Common myeloid progenitor, CD34-positive (primary cell): ENCODE measurements around the gene ZBTB21.

Experiments
- CTCF ChIA-PET: fragments of 350-600 bp; sonication (Branson Sonifier 250); formaldehyde crosslinking; loops from one replicate; lab custom pipeline; 2021; ENCODE audit warnings: antibody characterized with exemption; lab: Charles Lee
- POLR2A ChIA-PET: fragments of 350-600 bp; sonication (Branson Sonifier 250); formaldehyde crosslinking; loops from one replicate; lab custom pipeline; 2021; ENCODE audit warnings: antibody characterized with exemption; lab: Charles Lee
- DNase-seq, 3 donors: peaks; one replicate each; pipeline versions ENCODE4 v3.0.0 to v3.0.0-alpha.2; 2013
- H3K27ac ChIP-seq, 2 experiments: 1 replicate in 1 of 2; 2 replicates in 1 of 2; pipeline ENCODE4 v1.7.0; 2013; ENCODE audit warnings: inconsistent platforms in 2 of 2, low read length in 2 of 2, mild to moderate bottlenecking in 2 of 2, low read depth in 1 of 2, moderate library complexity in 1 of 2; ENCODE audit not compliant: severe bottlenecking in 2 of 2, insufficient read depth in 1 of 2, poor library complexity in 1 of 2
- H3K27me3 ChIP-seq, 5 experiments: replicated peaks in 2 of 5; 1 replicate in 3 of 5; 2 replicates in 2 of 5; pipeline versions ENCODE4 v1.6.1 to v1.7.0; 2013; ENCODE audit warnings: low read length in 4 of 5, mild to moderate bottlenecking in 2 of 5, moderate library complexity in 2 of 5, inconsistent platforms in 1 of 5; ENCODE audit not compliant: insufficient read depth in 5 of 5, control insufficient read depth in 4 of 5
- H3K36me3 ChIP-seq, 4 experiments: 1 replicate in 2 of 4; 2 replicates in 2 of 4; pipeline versions ENCODE4 v1.6.1 to v1.7.0; 2013; ENCODE audit warnings: low read length in 3 of 4, control low read depth in 1 of 4, mild to moderate bottlenecking in 1 of 4; ENCODE audit not compliant: control insufficient read depth in 4 of 4, insufficient read depth in 4 of 4
- H3K4me1 ChIP-seq, 4 experiments: 1 replicate in 3 of 4; 2 replicates in 1 of 4; pipeline versions ENCODE4 v1.6.1 to v1.7.1; 2013; ENCODE audit warnings: low read length in 3 of 4, mild to moderate bottlenecking in 3 of 4, control low read depth in 1 of 4, inconsistent platforms in 1 of 4, moderate library complexity in 1 of 4; ENCODE audit not compliant: control insufficient read depth in 4 of 4, insufficient read depth in 4 of 4; ENCODE audit errors: control extremely low read depth in 1 of 4
- H3K4me3 ChIP-seq, 7 experiments: 1 replicate in 4 of 7; 2 replicates in 3 of 7; pipeline versions ENCODE4 v1.5.1 to v1.7.0; 2013; ENCODE audit warnings: mild to moderate bottlenecking in 7 of 7, low read length in 6 of 7, moderate library complexity in 6 of 7, inconsistent platforms in 2 of 7, low read depth in 2 of 7, control low read depth in 1 of 7; ENCODE audit not compliant: insufficient read depth in 4 of 7, control insufficient read depth in 1 of 7; ENCODE audit errors: extremely low read depth in 1 of 7
- H3K9me3 ChIP-seq, 5 experiments: 1 replicate in 4 of 5; 2 replicates in 1 of 5; pipeline versions ENCODE4 v1.6.1 to v1.7.1; 2013; ENCODE audit warnings: low read length in 4 of 5, mild to moderate bottlenecking in 2 of 5, inconsistent platforms in 1 of 5, low read depth in 1 of 5, moderate library complexity in 1 of 5; ENCODE audit not compliant: control insufficient read depth in 4 of 5, insufficient read depth in 2 of 5; ENCODE audit errors: control extremely low read depth in 1 of 5
- WGBS: methylation state at CpG from one replicate; pipeline ENCODE4 v1.1.5; 2013; ENCODE audit not compliant: insufficient coverage; 5-methylcytosine and 5-hydroxymethylcytosine counted together

ZBTB21 gene

DNA sequence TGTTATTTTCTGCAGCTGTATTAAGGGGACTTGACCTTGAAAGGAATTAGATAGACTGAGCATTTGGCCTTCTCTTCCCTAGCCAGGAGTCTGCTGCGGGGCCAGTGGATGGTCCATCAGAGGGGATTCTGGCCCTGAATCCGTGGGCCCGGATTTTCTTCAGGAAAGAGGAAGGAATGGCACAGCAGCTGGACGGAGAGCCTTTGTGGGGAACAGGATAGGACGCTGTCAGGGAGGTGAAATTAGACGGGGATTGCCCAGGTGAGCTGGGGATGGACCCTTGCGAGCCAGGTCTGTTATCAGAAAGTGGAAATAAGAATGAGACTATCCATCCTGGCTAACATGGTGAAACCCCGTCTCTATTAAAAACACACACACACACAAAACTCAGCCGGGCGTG lies 54.6 kb downstream of the ZBTB21 start:
- no peak for DNase-seq
- H3K27me3 ChIP-seq: no peaks in the 10 kb centered on the region
- no peaks in the 10 kb centered on the region for H3K9me3 ChIP-seq
- H3K4me3 ChIP-seq: no peak overlapping the region
- ChIA-PET CTCF (interaction anchor here (1.0 kb wide), 1 partner anchor 14 kb away, joined by 3 read pairs; no protein-coding TSS in a partner anchor), POLR2A (no interaction called here)
- peaks cover 0 to 52% (median 42%) of the 10 kb centered on the region in 4 experiments for H3K4me1 ChIP-seq
- H3K27ac ChIP-seq: no peak overlapping the region
- H3K36me3 ChIP-seq: peaks cover 0 to 8% (median 0%) of the 10 kb centered on the region in 4 experiments
- WGBS: 96% methylated on average over 6 of the region's 10 CpGs

DNA sequence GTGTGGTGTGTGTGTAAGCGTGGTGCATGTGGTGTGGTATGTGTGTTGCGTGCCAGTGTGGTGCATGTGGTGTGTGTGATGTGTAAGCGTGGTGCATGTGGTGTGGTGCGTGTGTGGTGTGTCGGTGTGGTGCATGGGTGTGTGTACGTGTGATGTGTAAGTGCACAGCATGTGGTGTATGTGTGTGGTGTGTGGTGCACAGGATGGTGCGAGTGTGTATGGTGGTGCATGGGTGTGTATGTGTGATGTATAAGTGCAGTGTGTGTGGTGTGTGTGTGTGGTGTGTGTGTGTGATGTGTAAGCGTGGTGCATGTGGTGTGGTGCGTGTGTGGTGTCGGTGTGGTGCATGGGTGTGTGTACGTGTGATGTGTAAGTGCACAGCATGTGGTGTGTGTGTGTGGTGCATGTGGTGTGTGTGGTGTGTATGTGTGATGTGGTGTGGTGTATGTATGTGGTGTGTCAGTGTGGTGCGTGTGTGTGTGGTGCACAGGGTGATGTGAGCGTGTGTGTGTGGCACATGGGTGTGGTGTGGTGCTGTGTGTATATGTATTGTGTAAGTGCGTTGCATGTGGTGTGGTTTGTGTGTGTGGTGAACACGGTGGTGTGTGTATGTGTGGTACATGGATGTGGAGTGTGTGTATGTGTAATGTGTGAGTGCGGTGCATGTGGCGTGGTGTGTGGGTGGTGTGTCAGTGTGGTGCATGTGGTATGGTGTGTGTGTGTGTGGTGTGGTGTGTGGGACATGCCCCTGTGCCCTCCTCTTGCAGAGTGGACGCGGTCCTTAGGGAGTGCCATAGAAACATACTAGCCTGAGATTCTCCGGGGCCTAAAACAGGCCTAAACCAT lies 55.3 kb downstream of the ZBTB21 start:
- H3K4me3 ChIP-seq: peak overlapping the region in 2 of 7 experiments; percentile 74 to 82
- peaks cover 0 to 8% (median 0%) of the 10 kb centered on the region in 4 experiments for H3K36me3 ChIP-seq
- H3K9me3 ChIP-seq: no peaks in the 10 kb centered on the region
- ChIA-PET CTCF (no interaction called here), POLR2A (no interaction called here)
- no peak for DNase-seq
- peaks cover 0 to 52% (median 42%) of the 10 kb centered on the region in 4 experiments for H3K4me1 ChIP-seq
- no peak overlapping the region for H3K27ac ChIP-seq
- H3K27me3 ChIP-seq: no peaks in the 10 kb centered on the region
- WGBS: 100% methylated on average over 9 of the region's 20 CpGs

DNA sequence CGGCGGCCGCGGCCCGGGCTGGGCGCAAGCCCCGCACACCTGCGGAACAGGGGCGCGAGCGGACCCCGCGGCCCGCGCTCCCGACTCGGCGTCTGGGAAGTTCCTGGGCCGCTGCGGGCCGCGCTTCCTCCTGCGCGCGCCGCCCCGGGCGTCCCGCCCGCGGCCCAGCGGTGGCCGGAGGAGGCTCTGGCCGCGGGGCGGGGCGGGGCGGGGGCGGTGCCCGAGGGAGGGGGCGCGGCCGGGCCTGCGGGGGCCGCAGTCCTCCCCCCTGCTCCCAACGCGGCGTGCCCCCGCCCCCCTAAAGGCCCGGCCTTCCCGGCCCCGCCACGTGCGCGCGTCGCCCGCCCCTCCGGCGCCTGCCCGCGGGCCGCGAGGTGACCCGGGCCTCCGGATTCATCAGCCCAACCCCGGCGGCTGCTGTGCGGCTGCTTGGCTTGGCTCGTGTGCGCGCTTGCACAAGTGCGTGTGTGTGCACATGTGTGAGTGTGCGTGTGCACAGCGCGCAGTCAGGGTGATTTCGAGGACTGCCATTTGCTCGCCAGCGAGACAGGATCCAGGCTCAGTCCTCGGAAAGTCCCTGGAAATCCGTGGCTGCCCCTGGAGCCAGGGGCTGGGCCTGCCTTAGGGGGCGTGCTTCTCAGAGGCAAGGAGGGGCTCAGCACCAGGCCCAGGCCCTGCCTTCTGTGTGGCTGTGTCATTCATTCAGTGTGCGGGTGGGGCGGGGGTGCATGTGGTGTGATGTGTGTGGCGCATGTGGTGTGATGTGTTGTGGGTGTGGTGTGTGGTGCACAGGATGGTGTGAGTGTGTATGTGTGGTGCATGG lies 56.1 kb downstream of the ZBTB21 start, which contains the start of gene C2CD2:
TSS of gene C2CD2 (minus strand) at position 188 of the 823 bp plus-strand sequence. CDS start 370 bp downstream, outside the sequence.
- 3% methylated on average over 35 of the region's 85 CpGs for WGBS
- peaks cover 0 to 55% (median 44%) of the 10 kb centered on the region in 4 experiments for H3K4me1 ChIP-seq
- POLR2A ChIA-PET: no interaction called here
- H3K27me3 ChIP-seq: no peaks in the 10 kb centered on the region
- H3K4me3 ChIP-seq: peak within 1 kb of the TSS; percentile 41 to 82 (median 71)
- no peaks in the 10 kb centered on the region for H3K9me3 ChIP-seq
- H3K27ac ChIP-seq: no peak within 1 kb of the TSS
- CTCF ChIA-PET: no interaction called here
- peaks cover 0 to 8% (median 0%) of the 10 kb centered on the region in 4 experiments for H3K36me3 ChIP-seq
- peak in 2 of 3 donors; percentile 73 to 79 for DNase-seq

DNA sequence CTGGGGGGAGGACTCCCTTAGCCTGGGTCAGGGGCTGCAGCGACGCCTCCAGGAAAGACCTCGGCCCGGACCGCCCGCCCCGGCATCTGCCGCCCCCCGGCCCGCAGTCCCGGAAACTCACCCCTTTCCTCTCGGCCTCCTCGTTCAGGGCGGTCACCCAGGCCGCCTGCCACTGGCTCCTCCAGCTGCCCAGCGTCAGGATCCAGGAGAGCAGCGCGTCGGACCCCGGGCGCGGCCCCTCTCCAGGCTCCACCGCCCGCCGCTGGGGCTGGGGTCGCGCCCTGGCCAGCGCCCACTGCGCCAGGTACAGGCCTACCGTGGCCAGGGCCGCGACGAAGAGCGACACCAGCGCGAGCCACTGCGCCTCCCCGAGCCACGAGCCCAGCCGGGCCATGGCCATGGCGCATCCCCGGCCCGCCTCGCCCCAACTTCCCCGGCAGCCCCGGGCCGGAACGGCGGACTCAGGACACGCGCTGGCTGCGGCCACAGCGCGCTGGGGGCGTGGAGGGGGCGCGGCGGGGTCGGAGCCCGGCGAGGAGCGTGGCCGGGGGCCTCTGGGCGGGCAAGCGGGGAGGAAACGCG lies 56.8 kb downstream of the ZBTB21 start:
- H3K27me3 ChIP-seq: no peaks in the 10 kb centered on the region
- peaks cover 0 to 8% (median 0%) of the 10 kb centered on the region in 4 experiments for H3K36me3 ChIP-seq
- H3K4me3 ChIP-seq: peak overlapping the region; percentile 41 to 82 (median 71)
- peak in 1 of 3 donors; percentile 40 for DNase-seq
- ChIA-PET CTCF (interaction anchor here (0.9 to 1.9 kb wide), 6 partner anchors 10 to 144 kb away, joined by 3 to 8 read pairs (median 3); partner anchors contain the start of gene ZBTB21), POLR2A (no interaction called here)
- peaks cover 0 to 60% (median 49%) of the 10 kb centered on the region in 4 experiments for H3K4me1 ChIP-seq
- 0% methylated on average over 33 of the region's 67 CpGs for WGBS
- no peak overlapping the region for H3K27ac ChIP-seq
- no peaks in the 10 kb centered on the region for H3K9me3 ChIP-seq

DNA sequence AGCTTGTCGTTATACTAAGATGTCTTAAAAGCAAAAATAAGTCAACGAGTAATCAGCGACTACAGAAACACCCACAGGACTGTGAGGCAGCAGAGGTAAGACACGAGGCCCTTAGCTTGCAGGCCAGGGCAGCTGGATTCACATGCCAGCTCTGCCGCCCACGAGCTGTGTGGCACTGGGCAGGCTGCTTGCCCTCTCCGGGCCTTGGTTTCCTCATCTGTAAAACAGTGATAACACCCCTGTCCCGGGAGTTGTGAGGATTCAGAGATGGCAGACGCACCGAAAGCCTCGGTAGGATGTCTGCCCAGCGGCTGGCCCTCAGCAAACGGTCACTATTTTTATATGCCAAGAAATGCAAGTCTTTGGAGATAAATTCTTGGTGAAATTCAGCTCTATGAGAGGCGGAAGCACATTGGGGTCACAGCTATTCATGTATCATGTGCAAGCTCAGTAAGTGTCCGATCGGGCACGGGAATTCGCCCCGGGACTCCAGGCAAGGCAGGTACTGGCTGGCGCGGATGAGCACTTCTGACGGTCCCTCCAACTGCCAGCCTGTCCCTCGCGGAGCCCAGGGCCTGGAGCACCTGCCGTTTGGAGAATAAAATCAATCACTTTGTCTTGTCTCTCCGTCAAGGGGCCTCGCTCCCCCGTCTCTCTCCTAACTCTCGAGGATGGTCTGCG lies 57.5 kb downstream of the ZBTB21 start:
- H3K4me1 ChIP-seq: peaks cover 0 to 58% (median 53%) of the 10 kb centered on the region in 4 experiments
- DNase-seq: peak in 1 of 3 donors; percentile 28
- H3K4me3 ChIP-seq: peak overlapping the region; percentile 41 to 82 (median 71)
- H3K27ac ChIP-seq: no peak overlapping the region
- H3K27me3 ChIP-seq: no peaks in the 10 kb centered on the region
- 18% methylated on average over 30 of the region's 30 CpGs for WGBS
- H3K9me3 ChIP-seq: no peaks in the 10 kb centered on the region
- CTCF ChIA-PET: interaction anchor here (0.9 to 1.9 kb wide), 8 partner anchors 8 to 145 kb away, joined by 3 to 8 read pairs (median 3); partner anchors contain the start of gene ZBTB21
- H3K36me3 ChIP-seq: peaks cover 0 to 8% (median 0%) of the 10 kb centered on the region in 4 experiments
- POLR2A ChIA-PET: no interaction called here

DNA sequence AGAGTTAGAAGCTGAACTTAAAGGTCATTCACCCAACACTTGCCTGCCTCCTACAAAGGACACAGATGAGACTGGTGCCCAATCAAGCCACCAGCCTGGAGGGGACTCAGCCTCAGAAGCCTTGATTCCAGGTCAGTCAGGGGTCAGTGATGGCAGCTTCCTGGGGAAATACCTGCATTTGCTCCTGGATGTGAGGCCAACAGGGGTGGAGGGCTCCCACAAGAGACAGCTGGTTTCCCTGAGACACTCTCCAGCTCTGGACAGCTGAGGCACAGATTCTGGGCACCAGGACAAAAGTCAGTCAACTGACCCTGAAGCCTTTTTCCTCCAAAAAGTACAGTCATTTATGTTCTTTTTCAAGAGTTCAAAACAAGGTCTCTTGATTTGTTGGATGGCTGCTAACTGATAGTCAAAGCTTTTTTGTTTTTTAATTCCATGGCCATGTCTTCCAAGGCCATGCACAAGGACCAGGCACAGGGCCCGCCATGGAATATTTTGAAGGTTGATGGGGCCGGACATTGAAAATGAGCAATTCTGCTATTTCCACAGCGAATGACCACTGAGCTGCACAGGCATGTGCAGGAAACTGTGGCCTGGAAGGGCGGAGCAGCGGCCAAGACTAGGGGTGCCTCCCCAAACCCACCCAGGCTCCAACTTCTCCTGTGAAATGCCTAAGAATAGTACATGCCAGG lies 58.1 kb downstream of the ZBTB21 start:
- ChIA-PET POLR2A (interaction anchor here (0.6 kb wide), 1 partner anchor 72 kb away, joined by 4 read pairs; no protein-coding TSS in a partner anchor), CTCF (interaction anchor here (0.9 to 1.9 kb wide), 9 partner anchors 8 to 146 kb away, joined by 3 to 8 read pairs (median 3); partner anchors contain the start of gene ZBTB21)
- WGBS: 96% methylated on average over 5 of the region's 5 CpGs
- no peak for DNase-seq
- H3K27ac ChIP-seq: no peak overlapping the region
- H3K4me3 ChIP-seq: peak overlapping the region in 5 of 7 experiments; percentile 58 to 82 (median 74)
- peaks cover 0 to 57% (median 47%) of the 10 kb centered on the region in 4 experiments for H3K4me1 ChIP-seq
- no peaks in the 10 kb centered on the region for H3K9me3 ChIP-seq
- no peaks in the 10 kb centered on the region for H3K27me3 ChIP-seq
- peaks cover 0 to 8% (median 0%) of the 10 kb centered on the region in 4 experiments for H3K36me3 ChIP-seq
